DND-41 (cell line): Measurements from ENCODE around the gene IFT74.

Experiments used
- ATAC-seq: fragments of 200-7000 bp; cut with Tn5 transposase; 3 replicates; pipeline ENCODE4 v1.9.1; 2021; ENCODE audit warnings: low read depth; ENCODE audit not compliant: insufficient read depth
- DNase-seq: peaks from one replicate; pipeline ENCODE4 v3.0.0-alpha.2; 2020
- H2AFZ ChIP-seq: 2 replicates; pipeline ENCODE4 v1.6.0; 2012; ENCODE audit warnings: low read depth, low read length
- H3K27ac ChIP-seq: 2 replicates; pipeline ENCODE4 v1.5.1; 2012; ENCODE audit warnings: low read length, inconsistent platforms
- H3K27me3 ChIP-seq: fragments of 200-600 bp; sonication (generic); 2 replicates; pipeline ENCODE4 v1.6.0; 2012; ENCODE audit warnings: low read length, mild to moderate bottlenecking, inconsistent platforms; ENCODE audit not compliant: insufficient read depth, poor library complexity
- H3K36me3 ChIP-seq: 2 replicates; pipeline ENCODE4 v1.5.1; 2012; ENCODE audit warnings: low read length, inconsistent platforms; ENCODE audit not compliant: insufficient read depth
- H3K4me1 ChIP-seq: 2 replicates; pipeline ENCODE4 v1.5.1; 2012; ENCODE audit warnings: mild to moderate bottlenecking, low read length; ENCODE audit not compliant: insufficient read depth
- H3K4me2 ChIP-seq: 2 replicates; pipeline ENCODE4 v1.6.0; 2012; ENCODE audit warnings: mild to moderate bottlenecking, moderate library complexity, low read length, inconsistent platforms; ENCODE audit not compliant: insufficient read depth
- H3K4me3 ChIP-seq, 2 experiments: fragments of 200-600 bp in 1 of 2; shearing (Covaris generic) in 1 of 2; 2 replicates each; pipeline ENCODE4 v1.5.1; 2012 to 2016; ENCODE audit warnings: inconsistent platforms in 2 of 2, low read length in 2 of 2, mild to moderate bottlenecking in 2 of 2, low read depth in 1 of 2, moderate library complexity in 1 of 2
- H3K79me2 ChIP-seq: 2 replicates; pipeline ENCODE4 v1.6.0; 2012; ENCODE audit warnings: low read length, inconsistent platforms; ENCODE audit not compliant: insufficient read depth
- H3K9ac ChIP-seq: 2 replicates; pipeline ENCODE4 v1.6.0; 2012; ENCODE audit warnings: low read depth, mild to moderate bottlenecking, inconsistent platforms, low read length, moderate library complexity
- H3K9me3 ChIP-seq: 2 replicates; pipeline ENCODE4 v1.5.1; 2012; ENCODE audit warnings: low read length, moderate library complexity, mild to moderate bottlenecking, inconsistent platforms; ENCODE audit not compliant: insufficient read depth, severe bottlenecking
- H4K20me1 ChIP-seq: 2 replicates; pipeline ENCODE4 v1.6.0; 2012; ENCODE audit warnings: low read length; ENCODE audit not compliant: insufficient read depth
- CTCF ChIP-seq: IDR thresholded peaks from 2 replicates; pipeline ENCODE4 v1.5.1; 2012; ENCODE audit warnings: borderline replicate concordance, low read length, moderate library complexity, mild to moderate bottlenecking; ENCODE audit not compliant: poor library complexity, severe bottlenecking; ENCODE audit errors: extremely low read depth
- EZH2 ChIP-seq: IDR thresholded peaks from 3 replicates; pipeline ENCODE4 v1.6.1; 2012; ENCODE audit warnings: borderline replicate concordance, low read depth, mild to moderate bottlenecking, moderate library complexity, low read length, inconsistent platforms; ENCODE audit not compliant: severe bottlenecking

The IFT74 gene

GRCh38 chr9:27054125-27054524, 97.9 kb downstream of the IFT74 start:
- no peak overlapping the region for H3K27ac ChIP-seq

GRCh38 chr9:27054841-27055240, 98.6 kb downstream of the IFT74 start:
- H3K79me2 ChIP-seq = no peaks in the 10 kb centered on the region
- H3K27ac ChIP-seq = no peak overlapping the region
- no peaks in the 10 kb centered on the region for H3K9me3 ChIP-seq
- H4K20me1 ChIP-seq = no peaks in the 10 kb centered on the region
- H3K36me3 ChIP-seq = peaks cover 4% of the 10 kb centered on the region
- H3K4me1 ChIP-seq = no peaks in the 10 kb centered on the region
- DNase-seq (no peak), ATAC-seq (no peak)
- no peak overlapping the region for H3K4me3 ChIP-seq
- H3K4me2 ChIP-seq = no peak overlapping the region
- no peak overlapping the region for H3K9ac ChIP-seq
- TF ChIP-seq EZH2 (no peak), CTCF (no peak)
- H3K27me3 ChIP-seq = no peaks in the 10 kb centered on the region
- H2AFZ ChIP-seq = no peak overlapping the region

More at GRCh38 chr9:27054125-27054524, 97.9 kb downstream of the IFT74 start:
- no peak overlapping the region for H2AFZ ChIP-seq
- H3K4me1 ChIP-seq = no peaks in the 10 kb centered on the region
- TF ChIP-seq CTCF = no peak
- no peak for TF ChIP-seq EZH2
- no peak for DNase-seq
- H3K9ac ChIP-seq = no peak overlapping the region
- no peaks in the 10 kb centered on the region for H3K79me2 ChIP-seq
- H3K4me3 ChIP-seq = no peak overlapping the region
- H3K27me3 ChIP-seq = no peaks in the 10 kb centered on the region
- H3K36me3 ChIP-seq = peaks cover 4% of the 10 kb centered on the region
- no peaks in the 10 kb centered on the region for H3K9me3 ChIP-seq
- H3K4me2 ChIP-seq = no peak overlapping the region
- H4K20me1 ChIP-seq = no peaks in the 10 kb centered on the region
- no peak for ATAC-seq

GRCh38 chr9:27059412-27059811, 103.2 kb downstream of the IFT74 start:
- no peak overlapping the region for H3K4me3 ChIP-seq
- no peak for TF ChIP-seq CTCF
- TF ChIP-seq EZH2 = no peak
- no peak overlapping the region for H3K27ac ChIP-seq
- peaks cover 4% of the 10 kb centered on the region for H3K36me3 ChIP-seq
- H3K9ac ChIP-seq = no peak overlapping the region
- H3K79me2 ChIP-seq = no peaks in the 10 kb centered on the region
- H3K27me3 ChIP-seq = no peaks in the 10 kb centered on the region
- DNase-seq (no peak), ATAC-seq (no peak)
- H3K9me3 ChIP-seq = no peaks in the 10 kb centered on the region
- no peak overlapping the region for H2AFZ ChIP-seq
- H3K4me2 ChIP-seq = no peak overlapping the region
- H3K4me1 ChIP-seq = no peaks in the 10 kb centered on the region
- H4K20me1 ChIP-seq = no peaks in the 10 kb centered on the region

- H4K20me1 ChIP-seq = no peaks in the 10 kb centered on the region
- peaks cover 4% of the 10 kb centered on the region for H3K36me3 ChIP-seq
- no peaks in the 10 kb centered on the region for H3K79me2 ChIP-seq
- TF ChIP-seq CTCF (no peak), EZH2 (no peak)
- no peak overlapping the region for H3K4me3 ChIP-seq
- no peaks in the 10 kb centered on the region for H3K4me1 ChIP-seq
- H3K27me3 ChIP-seq = no peaks in the 10 kb centered on the region
- no peaks in the 10 kb centered on the region for H3K9me3 ChIP-seq
- DNase-seq = no peak
- H3K27ac ChIP-seq = no peak overlapping the region
- H2AFZ ChIP-seq = no peak overlapping the region
- H3K4me2 ChIP-seq = no peak overlapping the region
- H3K9ac ChIP-seq = no peak overlapping the region
- ATAC-seq = no peak
These were observed 103.7 kb downstream of the IFT74 start for GRCh38 chr9:27059907-27060306.
